Measurements from ENCODE around the gene NDUFS2.

GRCh38 chr1:161179698-161180097 lies 22.5 kb upstream of the NDUFS2 start:
- TF ChIP-seq, protein P1, sequence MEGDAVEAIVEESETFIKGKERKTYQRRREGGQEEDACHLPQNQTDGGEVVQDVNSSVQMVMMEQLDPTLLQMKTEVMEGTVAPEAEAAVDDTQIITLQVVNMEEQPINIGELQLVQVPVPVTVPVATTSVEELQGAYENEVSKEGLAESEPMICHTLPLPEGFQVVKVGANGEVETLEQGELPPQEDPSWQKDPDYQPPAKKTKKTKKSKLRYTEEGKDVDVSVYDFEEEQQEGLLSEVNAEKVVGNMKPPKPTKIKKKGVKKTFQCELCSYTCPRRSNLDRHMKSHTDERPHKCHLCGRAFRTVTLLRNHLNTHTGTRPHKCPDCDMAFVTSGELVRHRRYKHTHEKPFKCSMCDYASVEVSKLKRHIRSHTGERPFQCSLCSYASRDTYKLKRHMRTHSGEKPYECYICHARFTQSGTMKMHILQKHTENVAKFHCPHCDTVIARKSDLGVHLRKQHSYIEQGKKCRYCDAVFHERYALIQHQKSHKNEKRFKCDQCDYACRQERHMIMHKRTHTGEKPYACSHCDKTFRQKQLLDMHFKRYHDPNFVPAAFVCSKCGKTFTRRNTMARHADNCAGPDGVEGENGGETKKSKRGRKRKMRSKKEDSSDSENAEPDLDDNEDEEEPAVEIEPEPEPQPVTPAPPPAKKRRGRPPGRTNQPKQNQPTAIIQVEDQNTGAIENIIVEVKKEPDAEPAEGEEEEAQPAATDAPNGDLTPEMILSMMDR (IDR thresholded peaks at IDR 0.05) = no peak
- TF ChIP-seq POLR2A (IDR thresholded peaks at IDR 0.05) (no peak), EP300 (IDR thresholded peaks at IDR 0.05) (no peak)

All from tibial nerve (tissue), 4 donors.